Kidney epithelial cell (primary cell): ENCODE measurements around the gene DNAJC25. TPM values are rescaled to one million over a fixed set of nuclear protein-coding genes. Genes with fewer than 3 reads are reported as not detected.

Experiments
- DNase-seq: peaks from one replicate; pipeline ENCODE4 v3.0.0-alpha.2; 2010; ENCODE audit warnings: low read depth
- H3K27me3 ChIP-seq: 2 replicates; pipeline ENCODE4 v1.6.0; 2011; ENCODE audit warnings: low read length; ENCODE audit not compliant: control insufficient read depth, insufficient read depth
- H3K36me3 ChIP-seq: 2 replicates; pipeline ENCODE4 v1.5.1; 2011; ENCODE audit warnings: low read length; ENCODE audit not compliant: control insufficient read depth, insufficient read depth
- H3K4me3 ChIP-seq: 2 replicates; pipeline ENCODE4 v1.5.1; 2011; ENCODE audit warnings: low read depth, mild to moderate bottlenecking, control low read depth, low read length
- CTCF ChIP-seq: IDR thresholded peaks from 2 replicates; pipeline ENCODE4 v1.5.1; 2011; ENCODE audit warnings: mild to moderate bottlenecking, moderate library complexity, low read length, control low read depth, inconsistent platforms; ENCODE audit not compliant: insufficient read depth, poor library complexity, severe bottlenecking
- total RNA-seq: library from RNA; depleted of rRNA; stranded (reverse); fragments of >200 nt; gene quantifications from 2 replicates; pipeline ENCODE4 v1.2.3, GENCODE V29; 2015

Gene DNAJC25
- total RNA-seq, 1 donor from 2014 or later: 8.1 TPM

- Histone ChIP-seq H3K4me3 (no peak overlapping the region), H3K36me3 (no peaks in the 10 kb centered on the region), H3K27me3 (no peaks in the 10 kb centered on the region)
- DNase-seq: no peak
- TF ChIP-seq CTCF: peak; percentile 76
Measured at GRCh38 chr9:111621895-111622480, 9.1 kb upstream of the DNAJC25 start.

GRCh38 chr9:111622626-111623025 is 8.5 kb upstream of the DNAJC25 start:
- Histone ChIP-seq H3K4me3 (no peak overlapping the region), H3K36me3 (no peaks in the 10 kb centered on the region), H3K27me3 (no peaks in the 10 kb centered on the region)
- TF ChIP-seq CTCF: no peak
- DNase-seq: no peak

GRCh38 chr9:111627260-111627963 is 3.7 kb upstream of the DNAJC25 start:
- Histone ChIP-seq H3K27me3 (no peaks in the 10 kb centered on the region), H3K36me3 (no peaks in the 10 kb centered on the region), H3K4me3 (no peak overlapping the region)
- DNase-seq: no peak
- no peak for TF ChIP-seq CTCF

- Histone ChIP-seq H3K36me3 (no peaks in the 10 kb centered on the region), H3K27me3 (no peaks in the 10 kb centered on the region), H3K4me3 (no peak overlapping the region)
- DNase-seq: no peak
- no peak for TF ChIP-seq CTCF
Measured at GRCh38 chr9:111628411-111628810, 2.7 kb upstream of the DNAJC25 start.

- no peak for DNase-seq
- no peak for TF ChIP-seq CTCF
- peak overlapping the region; percentile 92 for H3K4me3 ChIP-seq
- H3K27me3 ChIP-seq: no peaks in the 10 kb centered on the region
- H3K36me3 ChIP-seq: no peaks in the 10 kb centered on the region
Measured at GRCh38 chr9:111630182-111630963, 761 bp upstream of the DNAJC25 start.

GRCh38 chr9:111630964-111631213 is 245 bp upstream of the DNAJC25 start:
- DNase-seq: no peak
- H3K27me3 ChIP-seq: no peaks in the 10 kb centered on the region
- no peaks in the 10 kb centered on the region for H3K36me3 ChIP-seq
- peak overlapping the region; percentile 92 for H3K4me3 ChIP-seq
- no peak for TF ChIP-seq CTCF
